D721Med (cell line): ENCODE results near the gene LINC00305.

Experiments
- DNase-seq: peaks from one replicate; pipeline ENCODE4 v3.0.0; 2011; ENCODE audit warnings: low spot score; ENCODE audit not compliant: insufficient read length
- FAIRE-seq: peaks from 2 replicates; lab custom pipeline; 2011; peaks lifted over from hg19 to GRCh38; lab: Jason Lieb, UNC
- CTCF ChIP-seq: IDR thresholded peaks from 2 replicates; pipeline ENCODE4 v1.5.1; 2012; ENCODE audit warnings: mild to moderate bottlenecking, control low read depth; ENCODE audit not compliant: insufficient read depth; ENCODE audit errors: missing control alignments

LINC00305 gene

GRCh38 chr18:64118406-64118805 is 30.5 kb downstream of the LINC00305 start:
- FAIRE-seq (no peak), DNase-seq (no peak)
- no peak for TF ChIP-seq CTCF

GRCh38 chr18:64116571-64117175 is 32.2 kb downstream of the LINC00305 start:
- TF ChIP-seq CTCF: no peak
- FAIRE-seq: no peak

GRCh38 chr18:64115881-64116280 is 33.0 kb downstream of the LINC00305 start:
- no peak for TF ChIP-seq CTCF
- DNase-seq (no peak), FAIRE-seq (no peak)

More at GRCh38 chr18:64116571-64117175, 32.2 kb downstream of the LINC00305 start:
- no peak for DNase-seq

GRCh38 chr18:64111950-64112349 is 36.9 kb downstream of the LINC00305 start:
- peak; percentile 43 for DNase-seq
- no peak for FAIRE-seq
- no peak for TF ChIP-seq CTCF

- TF ChIP-seq CTCF: no peak
- FAIRE-seq: peak; percentile 100
- DNase-seq: peak; percentile 59
Measured at GRCh38 chr18:64110692-64111480, 38.0 kb downstream of the LINC00305 start.

GRCh38 chr18:64103986-64104385 is 44.9 kb downstream of the LINC00305 start:
- DNase-seq: no peak

More at GRCh38 chr18:64103986-64104385, 44.9 kb downstream of the LINC00305 start:
- FAIRE-seq: no peak
- no peak for TF ChIP-seq CTCF
